ENCODE results near the gene SLAMF8.

The SLAMF8 gene

GRCh38 chr1:159821171-159821867, 5.4 kb upstream of the SLAMF8 start:
- no peak for DNase-seq

GRCh38 chr1:159823406-159823805, 3.3 kb upstream of the SLAMF8 start:
- no peak for DNase-seq

- DNase-seq = no peak
These were observed 1.1 kb upstream of the SLAMF8 start for GRCh38 chr1:159825564-159825963.

- peak; percentile 21 for DNase-seq
These were observed 423 bp downstream of the SLAMF8 start for GRCh38 chr1:159827102-159827490.

GRCh38 chr1:159827549-159827948, 876 bp downstream of the SLAMF8 start:
- peak; percentile 40 for DNase-seq

GRCh38 chr1:159828176-159828575, 1.5 kb downstream of the SLAMF8 start:
- DNase-seq = no peak

GRCh38 chr1:159828581-159829272, 2.1 kb downstream of the SLAMF8 start:
- DNase-seq = no peak

- peak; percentile 13 for DNase-seq
These were observed 2.6 kb downstream of the SLAMF8 start for GRCh38 chr1:159829273-159829634.

GRCh38 chr1:159829822-159830465, 3.3 kb downstream of the SLAMF8 start:
- DNase-seq = no peak

- DNase-seq = no peak
These were observed 4.0 kb downstream of the SLAMF8 start for GRCh38 chr1:159830722-159831121.

- no peak for DNase-seq
These were observed 4.9 kb downstream of the SLAMF8 start for GRCh38 chr1:159831412-159832141.

- no peak for DNase-seq
These were observed 5.6 kb downstream of the SLAMF8 start for GRCh38 chr1:159832309-159832708.

GRCh38 chr1:159835356-159835755, 8.7 kb downstream of the SLAMF8 start:
- no peak for DNase-seq

- DNase-seq = no peak
These were observed 9.3 kb downstream of the SLAMF8 start for GRCh38 chr1:159835862-159836525.

GRCh38 chr1:159838715-159839114, 12.0 kb downstream of the SLAMF8 start:
- no peak for DNase-seq

- no peak for DNase-seq
These were observed 12.6 kb downstream of the SLAMF8 start for GRCh38 chr1:159839116-159839849.

GRCh38 chr1:159841749-159842148, 15.1 kb downstream of the SLAMF8 start:
- DNase-seq = no peak

GRCh38 chr1:159843459-159843858, 16.8 kb downstream of the SLAMF8 start:
- no peak for DNase-seq

- DNase-seq = no peak
These were observed 19.3 kb downstream of the SLAMF8 start for GRCh38 chr1:159845751-159846629.

GRCh38 chr1:159847231-159847630, 20.6 kb downstream of the SLAMF8 start:
- DNase-seq = no peak

GRCh38 chr1:159848326-159848725, 21.7 kb downstream of the SLAMF8 start:
- no peak for DNase-seq
